ENCODE measurements around the gene RPL37.
"Not testable (repeated sequence)": the region's sequence is repeated elsewhere in the genome, so short reads cannot be mapped to it uniquely, and the experiment has no call there.

The RPL37 gene

GRCh38 chr5:40791715-40792139 is 43.3 kb downstream of the RPL37 start:
- DNase-seq (ENCODE audit: low read depth) = no peak
- H3K4me3 ChIP-seq (replicated peaks; ENCODE audit: low read depth, low read length) = no peak overlapping the region
- TF ChIP-seq CTCF (IDR thresholded peaks at IDR 0.05; ENCODE audit: low read length, missing control alignments) = no peak

- TF ChIP-seq CTCF (IDR thresholded peaks at IDR 0.05; ENCODE audit: low read length, missing control alignments) = no peak
- peak; percentile 34 for DNase-seq (ENCODE audit: low read depth)
Observed at GRCh38 chr5:40790947-40791593, 44.0 kb downstream of the RPL37 start.

GRCh38 chr5:40788941-40789340 is 46.1 kb downstream of the RPL37 start:
- H3K4me3 ChIP-seq (replicated peaks; ENCODE audit: low read depth, low read length); DNase-seq (ENCODE audit: low read depth): not testable (repeated sequence)

More at GRCh38 chr5:40790947-40791593, 44.0 kb downstream of the RPL37 start:
- H3K4me3 ChIP-seq (replicated peaks; ENCODE audit: low read depth, low read length) = no peak overlapping the region

- no peak for TF ChIP-seq CTCF (IDR thresholded peaks at IDR 0.05; ENCODE audit: low read length, missing control alignments)
- DNase-seq (ENCODE audit: low read depth) = no peak
- no peak overlapping the region for H3K4me3 ChIP-seq (replicated peaks; ENCODE audit: low read depth, low read length)
Observed at GRCh38 chr5:40787986-40788385, 47.0 kb downstream of the RPL37 start.

GRCh38 chr5:40786664-40787063 is 48.4 kb downstream of the RPL37 start:
- DNase-seq (ENCODE audit: low read depth) = not testable (repeated sequence)

GRCh38 chr5:40784916-40785315 is 50.1 kb downstream of the RPL37 start:
- TF ChIP-seq CTCF (IDR thresholded peaks at IDR 0.05; ENCODE audit: low read length, missing control alignments) = no peak
- no peak overlapping the region for H3K4me3 ChIP-seq (replicated peaks; ENCODE audit: low read depth, low read length)
- no peak for DNase-seq (ENCODE audit: low read depth)

More at GRCh38 chr5:40786664-40787063, 48.4 kb downstream of the RPL37 start:
- not testable (repeated sequence) for H3K4me3 ChIP-seq (replicated peaks; ENCODE audit: low read depth, low read length)

- DNase-seq (ENCODE audit: low read depth) = no peak
- no peak for TF ChIP-seq CTCF (IDR thresholded peaks at IDR 0.05; ENCODE audit: low read length, missing control alignments)
- H3K4me3 ChIP-seq (replicated peaks; ENCODE audit: low read depth, low read length) = no peak overlapping the region
Observed at GRCh38 chr5:40784027-40784653, 50.9 kb downstream of the RPL37 start.

- peak; percentile 83 for DNase-seq (ENCODE audit: low read depth)
- no peak for TF ChIP-seq CTCF (IDR thresholded peaks at IDR 0.05; ENCODE audit: low read length, missing control alignments)
Observed at GRCh38 chr5:40781843-40782409, 53.1 kb downstream of the RPL37 start.

More at GRCh38 chr5:40781843-40782409, 53.1 kb downstream of the RPL37 start:
- H3K4me3 ChIP-seq (replicated peaks; ENCODE audit: low read depth, low read length) = no peak overlapping the region
